Endometrium (tissue), 2 donors: ENCODE measurements around the gene ZNF521.

Experiments used
- FAIRE-seq: peaks from 2 replicates; lab custom pipeline; 2012; peaks lifted over from hg19 to GRCh38; lab: Jason Lieb, UNC
- donor health status: control.
- donor health status: control.

Gene ZNF521

DNA sequence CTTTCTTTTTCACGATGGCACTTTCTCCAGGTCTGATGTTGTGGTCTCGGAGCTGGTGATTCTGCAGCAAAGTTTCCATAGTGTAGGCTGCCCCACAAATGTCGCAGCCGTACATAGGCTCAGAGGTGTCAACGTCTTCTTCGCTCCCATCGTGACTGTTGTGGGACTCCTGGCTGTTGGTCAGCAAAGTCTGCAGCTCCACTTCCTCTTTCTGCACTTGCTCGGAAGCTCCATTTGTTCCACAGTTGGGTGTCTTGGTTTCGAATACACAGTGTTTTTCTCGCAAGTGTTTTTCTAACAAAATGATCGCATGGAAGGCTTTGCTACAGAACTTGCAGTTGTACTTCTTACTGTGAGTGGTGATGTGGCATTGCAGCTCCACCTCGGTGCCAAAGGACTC is 126.8 kb downstream of the ZNF521 start:
- no peak for FAIRE-seq

DNA sequence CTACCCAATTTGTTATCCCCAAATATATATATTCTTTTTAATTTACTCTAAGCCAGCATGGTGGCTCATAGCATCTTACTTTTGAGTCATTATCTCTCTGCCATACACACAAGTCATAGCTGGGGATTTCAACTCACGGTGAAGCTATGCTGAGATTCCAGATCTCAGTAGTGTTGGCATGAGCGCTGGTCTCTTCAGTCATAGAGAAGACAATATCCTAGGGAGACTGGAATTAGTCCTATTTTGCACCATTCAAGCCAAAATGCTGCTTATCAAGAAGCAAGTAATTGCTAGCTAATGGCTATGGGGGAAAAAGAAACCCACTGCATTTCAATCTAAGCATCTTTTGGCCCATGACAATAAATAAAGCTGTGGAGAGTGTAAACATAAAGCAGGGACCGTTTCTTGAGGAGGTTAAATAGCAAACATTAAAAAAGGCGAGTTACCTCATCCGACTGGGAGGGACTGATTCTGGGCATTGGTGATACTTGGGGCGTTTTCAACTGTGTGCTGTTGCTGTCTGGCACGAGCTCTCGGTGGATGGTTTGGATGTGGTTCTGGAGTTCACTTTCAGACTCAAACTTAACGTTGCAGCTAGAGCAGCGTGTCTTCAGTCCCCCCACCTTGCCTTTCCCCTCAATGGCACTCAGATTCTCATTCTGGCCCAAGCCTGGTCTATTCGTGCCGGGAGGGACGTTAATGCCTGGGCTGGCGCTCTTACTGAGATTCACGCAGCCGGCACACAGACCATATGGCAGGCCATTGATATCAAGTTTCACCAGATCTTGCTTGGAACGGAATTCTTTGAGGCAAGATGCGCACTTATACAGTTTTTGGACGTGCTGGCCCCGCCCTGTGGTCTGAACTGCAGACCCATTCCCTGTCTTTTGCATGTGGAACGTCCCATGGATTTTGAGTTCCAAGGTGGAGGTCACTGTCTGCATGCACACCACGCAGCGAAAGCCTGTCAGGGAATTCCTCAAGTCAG is 127.8 kb downstream of the ZNF521 start:
- FAIRE-seq = no peak

GRCh38 chr18:25223211-25223610 is 128.8 kb downstream of the ZNF521 start:
- FAIRE-seq = no peak

GRCh38 chr18:25222648-25223047 is 129.3 kb downstream of the ZNF521 start:
- FAIRE-seq = no peak

- FAIRE-seq = no peak
Observed at GRCh38 chr18:25210622-25211021, 141.3 kb downstream of the ZNF521 start.

DNA sequence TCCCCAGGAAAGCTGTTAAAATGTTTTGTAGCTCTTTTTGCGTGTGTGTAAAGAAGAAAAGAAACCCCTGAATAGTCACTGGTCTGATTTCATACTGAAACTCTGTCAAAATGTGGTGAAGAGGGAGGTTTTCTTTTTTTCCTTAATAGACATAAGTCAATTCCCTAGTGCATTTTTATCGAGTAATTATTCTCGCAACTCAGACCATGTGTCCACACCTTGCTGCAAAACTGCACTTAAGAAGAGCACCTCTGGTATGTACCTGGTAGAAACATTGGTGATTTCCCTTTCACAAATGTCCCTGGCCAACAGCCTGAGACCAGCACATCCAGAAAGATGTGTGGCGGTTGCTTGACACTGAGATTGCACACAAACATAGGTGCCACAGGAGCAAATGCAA is 159.9 kb downstream of the ZNF521 start:
- no peak for FAIRE-seq

GRCh38 chr18:25190472-25190871 is 161.5 kb downstream of the ZNF521 start:
- FAIRE-seq = no peak

GRCh38 chr18:25189391-25190185 is 162.4 kb downstream of the ZNF521 start:
- FAIRE-seq = no peak

DNA sequence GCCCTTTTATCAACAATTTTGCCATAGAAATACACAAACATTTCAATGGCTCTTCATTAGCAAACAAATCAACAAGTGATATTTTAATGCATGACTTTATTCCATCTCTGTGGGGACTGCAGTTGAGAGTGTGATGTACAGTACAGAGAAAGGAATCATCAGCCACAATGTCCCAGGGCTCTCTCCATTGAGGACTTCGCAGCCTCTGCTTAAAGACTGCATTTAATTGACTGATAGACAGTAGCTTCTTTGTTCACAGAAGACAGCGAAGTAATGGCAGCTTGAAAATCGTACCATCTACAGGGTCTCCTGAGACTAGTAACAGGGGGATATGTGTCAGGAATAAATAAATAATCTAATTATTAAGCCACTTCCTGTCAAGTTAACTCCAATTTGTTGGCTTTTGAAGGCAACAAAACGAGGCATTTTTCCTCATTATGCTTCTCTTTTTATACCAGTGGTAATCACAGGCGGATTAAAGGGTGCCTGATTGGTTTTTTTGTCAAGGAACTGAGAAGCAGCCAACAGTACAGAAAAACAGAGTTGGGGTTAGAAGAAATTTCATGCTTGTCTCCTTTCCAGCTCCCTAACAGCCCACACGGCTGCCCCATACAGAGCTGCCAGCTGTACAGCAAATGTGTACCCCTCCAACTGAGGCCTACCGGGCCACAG is 164.3 kb downstream of the ZNF521 start:
- FAIRE-seq = no peak

DNA sequence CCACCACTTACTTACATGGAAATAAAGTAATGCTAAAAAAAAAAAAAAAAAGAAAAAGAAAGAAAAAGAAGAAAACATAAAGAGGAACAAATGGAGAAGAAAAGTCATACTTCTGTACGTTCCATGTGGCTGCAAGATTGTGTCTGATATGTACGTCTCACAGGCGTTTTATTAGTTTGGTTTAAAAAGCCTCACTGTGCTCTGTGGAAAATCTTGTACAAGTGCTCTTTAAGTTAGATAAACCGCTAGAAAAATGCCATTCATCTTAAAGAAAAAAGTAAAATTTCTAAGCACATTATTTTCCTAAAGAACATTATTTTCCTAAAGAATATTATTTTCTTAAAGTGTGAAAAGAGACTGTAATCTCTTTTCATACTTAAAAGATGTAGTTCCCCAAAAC is 165.1 kb downstream of the ZNF521 start:
- FAIRE-seq = no peak

- no peak for FAIRE-seq
Observed at GRCh38 chr18:25181993-25182392, 170.0 kb downstream of the ZNF521 start.

GRCh38 chr18:25181581-25181980 is 170.4 kb downstream of the ZNF521 start:
- FAIRE-seq = no peak

GRCh38 chr18:25180973-25181548 is 170.9 kb downstream of the ZNF521 start:
- no peak for FAIRE-seq

DNA sequence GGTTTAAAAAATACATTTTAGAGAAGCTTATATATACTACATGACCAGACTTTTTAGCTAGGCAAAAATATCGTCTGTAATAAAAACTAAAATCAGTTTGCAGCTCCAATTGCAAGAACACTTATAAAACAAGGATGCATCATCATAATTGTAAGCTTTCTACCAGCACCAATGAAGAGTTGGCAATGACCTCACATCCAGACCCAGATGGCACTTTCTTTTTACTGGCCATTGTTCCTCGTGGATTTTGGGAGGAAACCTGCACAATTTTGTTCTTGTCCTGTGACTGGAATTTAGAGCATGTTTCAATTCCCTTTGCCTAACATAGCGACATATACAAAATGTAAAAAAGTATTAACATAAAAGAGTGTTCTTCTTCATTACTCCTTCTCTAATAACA is 174.3 kb downstream of the ZNF521 start:
- no peak for FAIRE-seq

DNA sequence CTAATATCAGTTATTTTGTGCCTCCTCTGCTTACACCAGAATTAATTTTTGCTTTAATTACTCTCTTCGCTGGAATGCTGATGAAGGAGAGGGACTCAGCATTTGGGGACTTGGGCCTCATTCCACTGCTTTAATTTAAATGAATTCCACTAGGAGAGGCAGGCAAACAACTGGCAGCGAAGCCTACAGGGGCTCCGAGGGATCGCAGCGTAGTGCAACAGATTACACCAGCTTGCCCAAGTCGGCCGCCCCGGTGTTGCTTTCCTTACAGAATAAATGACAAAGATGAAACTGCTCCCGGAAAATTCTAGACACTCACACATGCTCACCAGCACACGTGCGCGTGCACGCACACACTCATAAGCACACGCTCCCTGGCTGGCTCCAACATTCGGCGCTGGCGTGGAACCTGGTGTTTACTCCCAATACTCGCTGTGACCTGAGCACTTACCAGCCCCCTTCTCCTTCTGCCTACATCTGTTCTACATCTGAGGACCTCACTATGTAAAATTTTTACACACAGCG is 175.4 kb downstream of the ZNF521 start:
- no peak for FAIRE-seq

- FAIRE-seq = no peak
Observed at GRCh38 chr18:25175558-25176517, 176.1 kb downstream of the ZNF521 start.

DNA sequence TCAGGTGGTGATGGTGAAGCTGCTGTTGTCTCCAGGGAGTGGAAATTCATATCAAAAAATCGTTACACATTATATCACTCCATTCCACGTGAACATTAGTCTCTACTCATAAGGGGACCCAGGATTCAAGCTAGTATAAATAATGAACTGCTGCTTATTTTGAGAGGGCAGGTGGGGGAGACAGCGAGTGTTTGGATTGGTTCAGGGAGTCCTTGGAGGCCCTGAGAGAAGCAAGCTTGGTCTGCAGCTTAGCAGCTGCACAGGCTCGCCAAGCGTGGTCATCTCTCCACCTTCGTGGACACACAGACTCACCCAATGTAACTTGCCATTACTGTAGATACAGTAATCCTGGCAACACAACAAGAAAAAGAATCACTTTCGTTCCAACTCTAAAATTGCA is 177.6 kb downstream of the ZNF521 start:
- no peak for FAIRE-seq

GRCh38 chr18:25171334-25171733 is 180.6 kb downstream of the ZNF521 start:
- no peak for FAIRE-seq

GRCh38 chr18:25170402-25170801 is 181.6 kb downstream of the ZNF521 start:
- FAIRE-seq = no peak

DNA sequence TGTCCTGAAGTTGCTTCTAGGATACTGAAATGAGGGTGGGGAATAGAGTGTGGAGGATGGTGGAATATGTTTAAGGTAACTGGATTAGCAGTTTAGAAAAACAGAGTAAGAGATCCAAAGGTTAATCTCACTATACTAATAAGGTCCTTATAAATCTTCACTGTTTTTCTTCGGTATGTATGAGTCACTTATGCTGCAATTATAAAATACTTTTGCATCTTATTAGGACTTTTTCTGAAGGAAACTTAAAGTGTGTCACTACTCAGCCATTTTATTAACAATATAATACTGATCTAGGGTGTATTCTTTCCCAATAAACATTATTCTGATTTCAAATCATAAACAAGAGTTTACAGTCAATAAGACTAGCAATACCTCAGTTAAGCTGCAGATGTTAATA is 182.3 kb downstream of the ZNF521 start:
- FAIRE-seq = no peak
